Raji (cell line): ENCODE measurements around the gene NLRX1.

Experiments used
- POLR2A ChIP-seq: IDR thresholded peaks from 2 replicates; pipeline ENCODE4 v1.6.1; 2011; ENCODE audit warnings: low read depth, low read length, control low read depth; ENCODE audit not compliant: insufficient read depth

Gene NLRX1

GRCh38 chr11:119222308-119222707 lies 53.8 kb downstream of the NLRX1 start:
- TF ChIP-seq POLR2A, result no peak

- no peak for TF ChIP-seq POLR2A
These were observed 54.4 kb downstream of the NLRX1 start for GRCh38 chr11:119222891-119223290.

- no peak for TF ChIP-seq POLR2A
These were observed 55.3 kb downstream of the NLRX1 start for GRCh38 chr11:119223856-119224255.

GRCh38 chr11:119229288-119229672 lies 60.8 kb downstream of the NLRX1 start:
- no peak for TF ChIP-seq POLR2A

- TF ChIP-seq POLR2A, result no peak
These were observed 61.2 kb downstream of the NLRX1 start for GRCh38 chr11:119229741-119230140.
